Daoy (cell line): ENCODE data around the gene GCSH. TPM values are rescaled to one million over a fixed set of nuclear protein-coding genes. Genes with fewer than 3 reads are reported as not detected.

ENCODE experiments used
- DNase-seq: peaks from one replicate; pipeline ENCODE4 v3.0.0-alpha.2; 2015; ENCODE audit warnings: low read depth
- total RNA-seq: library from RNA; depleted of rRNA; stranded (reverse); fragments of >200 nt; shearing (Covaris generic); gene quantifications from 2 replicates; pipeline ENCODE4 v1.2.3, GENCODE V29; 2014; rRNA removed

GCSH gene
- total RNA-seq, 1 experiment from 2014 or later = 32.1 TPM

DNA sequence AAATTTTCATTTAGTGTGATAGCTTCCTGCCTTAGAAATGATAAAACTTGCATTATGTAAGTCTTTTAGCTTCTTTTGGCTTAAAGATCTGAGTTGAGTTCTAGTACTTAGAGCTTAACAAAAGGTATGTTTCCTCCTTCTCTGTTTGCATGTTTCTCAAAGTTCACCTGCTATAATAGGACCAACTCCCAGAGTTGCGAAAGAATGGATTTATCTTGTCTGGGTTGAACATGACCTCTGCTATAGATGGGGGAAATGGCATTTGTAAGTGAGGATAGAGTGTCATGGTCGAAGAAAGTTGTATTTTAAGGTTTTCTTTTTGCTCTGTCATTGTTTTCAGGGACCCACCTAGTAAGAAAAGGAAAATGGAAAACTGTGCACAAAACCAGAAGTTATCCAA, 53.4 kb downstream of the GCSH start:
- DNase-seq = no peak

DNA sequence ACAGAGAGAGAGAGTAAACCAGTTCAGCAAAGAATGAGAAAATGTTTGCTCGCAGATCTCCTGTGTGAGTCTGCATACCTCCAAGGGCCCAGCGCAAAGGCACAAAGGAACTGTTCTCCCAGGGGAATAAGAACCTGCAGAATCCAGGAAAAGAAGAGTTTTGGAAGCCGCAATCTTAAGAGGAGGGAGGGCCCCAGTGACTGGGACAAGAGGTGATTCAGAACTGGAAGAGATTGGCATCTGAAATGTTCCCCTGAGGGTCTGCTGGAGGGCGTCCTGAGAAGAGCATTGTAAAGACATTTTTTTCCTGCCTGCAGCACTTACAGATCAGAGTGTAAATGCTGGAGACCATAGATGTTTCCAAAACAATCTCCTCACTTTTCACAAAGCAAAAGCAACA, 54.5 kb downstream of the GCSH start:
- no peak for DNase-seq

DNA sequence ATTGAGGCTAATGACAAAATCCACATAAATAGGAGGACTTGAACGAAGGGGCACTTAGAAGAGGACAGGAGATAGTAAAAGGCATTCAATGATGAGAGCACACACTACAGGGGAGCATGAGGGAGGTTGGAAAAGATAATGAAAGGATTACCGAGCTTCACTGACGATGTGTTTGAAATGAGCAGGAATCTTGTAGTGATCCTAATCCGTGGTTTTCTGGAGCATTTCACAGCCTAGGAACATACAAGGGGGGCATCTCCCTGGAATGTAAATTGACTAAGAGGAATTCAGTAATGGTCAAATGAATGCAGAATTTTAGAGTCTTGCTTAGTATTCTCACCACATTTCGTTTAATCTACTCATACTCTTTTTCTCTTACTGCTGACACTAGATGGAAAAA, 55.4 kb downstream of the GCSH start:
- no peak for DNase-seq

DNA sequence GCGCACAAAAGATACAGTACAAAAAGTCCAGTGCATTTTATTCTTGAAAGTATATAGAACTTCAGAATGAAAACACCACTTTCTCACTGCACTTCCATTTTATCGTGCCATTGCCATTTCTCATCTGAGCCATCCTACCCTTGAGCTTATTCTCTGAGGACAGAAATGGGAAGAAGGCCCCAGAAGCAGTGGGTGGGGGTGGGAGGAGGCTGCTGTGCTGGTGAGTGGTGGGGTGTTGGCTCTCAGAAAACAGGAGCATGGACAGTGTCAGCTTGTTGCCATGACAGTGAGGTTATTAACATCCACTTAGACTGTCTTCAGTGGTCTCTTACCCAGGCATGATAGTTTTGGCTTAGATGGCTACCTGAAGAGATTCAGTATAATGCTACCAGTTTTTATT, 56.1 kb downstream of the GCSH start:
- DNase-seq = no peak

DNA sequence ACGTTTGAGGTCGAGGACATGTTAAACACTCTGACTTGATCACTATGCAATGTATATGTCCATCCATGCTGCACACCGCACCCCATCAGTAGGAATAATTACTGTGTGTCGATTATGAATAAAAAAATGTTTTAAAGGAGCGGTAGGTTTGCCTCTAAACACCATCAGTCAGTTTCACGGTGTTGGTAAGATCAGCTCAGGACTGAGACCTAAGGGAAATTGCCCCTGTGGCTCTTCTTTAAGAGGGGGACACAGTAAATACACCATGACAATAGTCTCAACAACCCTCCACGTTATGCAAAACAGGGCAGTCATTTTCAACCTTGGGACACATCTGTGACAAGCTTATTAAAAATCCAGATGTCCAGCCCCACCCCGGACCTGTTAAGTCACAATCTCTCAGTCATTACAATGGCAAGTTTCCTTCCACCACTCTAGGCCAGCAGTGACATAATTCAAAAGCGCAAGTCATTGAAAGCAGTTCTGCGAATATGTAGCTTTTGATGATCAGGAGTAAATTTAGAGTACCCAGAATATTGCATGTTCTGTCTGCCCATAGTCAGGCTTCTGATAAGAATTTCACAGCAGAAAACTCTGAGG, 59.3 kb downstream of the GCSH start:
- peak; percentile 2 for DNase-seq

- DNase-seq = peak; percentile 35
Measured at GRCh38 chr16:81035975-81036750, 60.0 kb downstream of the GCSH start.

GRCh38 chr16:81035398-81035974, 60.7 kb downstream of the GCSH start, which contains the start of gene ATMIN:
Gene ATMIN (plus strand): TSS chr16:81035842. CDS start chr16:81035871, 29 bp downstream.
- DNase-seq = peak; percentile 89

Other genes with a start within 250 kb of the GCSH start
- 144 and 148 TPM in 2 replicates for gene CMC2, start 89.5 kb downstream of the GCSH start, total RNA-seq
- gene CENPN, start 89.2 kb downstream of the GCSH start, total RNA-seq = 103 and 130 TPM in 2 replicates
- gene ATMIN, start 60.6 kb downstream of the GCSH start, total RNA-seq = 23.9 and 25.6 TPM in 2 replicates
- 0.09 and 0.29 TPM in 2 replicates for gene C16orf46, start 19.2 kb downstream of the GCSH start, total RNA-seq
- not detected in 2 replicates for gene BCO1, start 142.3 kb upstream of the GCSH start, total RNA-seq
- 8.8 and 12.4 TPM in 2 replicates for gene GAN, start 218.6 kb upstream of the GCSH start, total RNA-seq